ENCODE results near the gene LRRC8E. TPM values are rescaled to one million over a fixed set of nuclear protein-coding genes. Genes with fewer than 3 reads are reported as not detected.
"Not testable (repeated sequence)": the region's sequence is repeated elsewhere in the genome, so short reads cannot be mapped to it uniquely, and the experiment has no call there.

The LRRC8E gene
- total and polyA plus RNA-seq, 9 donors = 0.13 to 0.82 (median 0.30) TPM; not detected in 1

GRCh38 chr19:7893362-7894101 is 5.2 kb downstream of the LRRC8E start:
- not testable (repeated sequence) for H3K27ac ChIP-seq (ENCODE audit: low read length); H3K4me3 ChIP-seq (ENCODE audit: low read length); H3K9me3 ChIP-seq (replicated peaks; ENCODE audit: control insufficient read depth, low read depth, low read length); H3K36me3 ChIP-seq (ENCODE audit: control insufficient read depth, insufficient read depth, low read length); DNase-seq; H3K4me1 ChIP-seq (ENCODE audit: control insufficient read depth, insufficient read depth, low read length)
- WGBS (ENCODE audit: insufficient coverage) = 83% methylated on average over 12 of the region's 18 CpGs
- peaks cover 10% of the 10 kb centered on the region for H3K27me3 ChIP-seq (ENCODE audit: control insufficient read depth, insufficient read depth, low read length)

GRCh38 chr19:7894612-7895309 is 6.5 kb downstream of the LRRC8E start:
- Histone ChIP-seq H3K4me1 (ENCODE audit: control insufficient read depth, insufficient read depth, low read length) (no peaks in the 10 kb centered on the region), H3K36me3 (ENCODE audit: control insufficient read depth, insufficient read depth, low read length) (no peaks in the 10 kb centered on the region), H3K4me3 (ENCODE audit: low read length) (no peak overlapping the region), H3K27ac (ENCODE audit: low read length) (no peak overlapping the region), H3K27me3 (ENCODE audit: control insufficient read depth, insufficient read depth, low read length) (peaks cover 5% of the 10 kb centered on the region), H3K9me3 (replicated peaks; ENCODE audit: control insufficient read depth, low read depth, low read length) (no peaks in the 10 kb centered on the region)
- DNase-seq = no peak
- 46% methylated on average over 18 of the region's 18 CpGs for WGBS (ENCODE audit: insufficient coverage)

GRCh38 chr19:7895565-7895964 is 7.3 kb downstream of the LRRC8E start:
- Histone ChIP-seq H3K4me3 (ENCODE audit: low read length) (no peak overlapping the region), H3K9me3 (replicated peaks; ENCODE audit: control insufficient read depth, low read depth, low read length) (no peaks in the 10 kb centered on the region), H3K27ac (ENCODE audit: low read length) (no peak overlapping the region), H3K27me3 (ENCODE audit: control insufficient read depth, insufficient read depth, low read length) (peaks cover 5% of the 10 kb centered on the region), H3K36me3 (ENCODE audit: control insufficient read depth, insufficient read depth, low read length) (no peaks in the 10 kb centered on the region), H3K4me1 (ENCODE audit: control insufficient read depth, insufficient read depth, low read length) (peaks cover 4% of the 10 kb centered on the region)
- 89% methylated on average over 8 of the region's 13 CpGs for WGBS (ENCODE audit: insufficient coverage)
- no peak for DNase-seq

- no peaks in the 10 kb centered on the region for H3K27me3 ChIP-seq (ENCODE audit: control insufficient read depth, insufficient read depth, low read length)
- WGBS (ENCODE audit: insufficient coverage) = 87% methylated on average over 7 of the region's 11 CpGs
- no peaks in the 10 kb centered on the region for H3K9me3 ChIP-seq (replicated peaks; ENCODE audit: control insufficient read depth, low read depth, low read length)
- peaks cover 12% of the 10 kb centered on the region for H3K4me1 ChIP-seq (ENCODE audit: control insufficient read depth, insufficient read depth, low read length)
- H3K36me3 ChIP-seq (ENCODE audit: control insufficient read depth, insufficient read depth, low read length) = no peaks in the 10 kb centered on the region
- no peak overlapping the region for H3K27ac ChIP-seq (ENCODE audit: low read length)
- H3K4me3 ChIP-seq (ENCODE audit: low read length) = no peak overlapping the region
- no peak for DNase-seq
Observed at GRCh38 chr19:7897292-7897691, 9.0 kb downstream of the LRRC8E start.

GRCh38 chr19:7898967-7899366 is 10.7 kb downstream of the LRRC8E start:
- H3K36me3 ChIP-seq (ENCODE audit: control insufficient read depth, insufficient read depth, low read length) = no peaks in the 10 kb centered on the region
- H3K27ac ChIP-seq (ENCODE audit: low read length) = no peak overlapping the region
- WGBS (ENCODE audit: insufficient coverage) = 95% methylated on average over 15 of the region's 16 CpGs
- DNase-seq = no peak
- H3K27me3 ChIP-seq (ENCODE audit: control insufficient read depth, insufficient read depth, low read length) = no peaks in the 10 kb centered on the region
- no peaks in the 10 kb centered on the region for H3K9me3 ChIP-seq (replicated peaks; ENCODE audit: control insufficient read depth, low read depth, low read length)
- peaks cover 21% of the 10 kb centered on the region for H3K4me1 ChIP-seq (ENCODE audit: control insufficient read depth, insufficient read depth, low read length)
- no peak overlapping the region for H3K4me3 ChIP-seq (ENCODE audit: low read length)

- 87% methylated on average over 34 of the region's 34 CpGs for WGBS (ENCODE audit: insufficient coverage)
- DNase-seq = no peak
- Histone ChIP-seq H3K4me3 (ENCODE audit: low read length) (no peak overlapping the region), H3K9me3 (replicated peaks; ENCODE audit: control insufficient read depth, low read depth, low read length) (no peaks in the 10 kb centered on the region), H3K36me3 (ENCODE audit: control insufficient read depth, insufficient read depth, low read length) (no peaks in the 10 kb centered on the region), H3K4me1 (ENCODE audit: control insufficient read depth, insufficient read depth, low read length) (peaks cover 26% of the 10 kb centered on the region), H3K27me3 (ENCODE audit: control insufficient read depth, insufficient read depth, low read length) (no peaks in the 10 kb centered on the region), H3K27ac (ENCODE audit: low read length) (no peak overlapping the region)
Observed at GRCh38 chr19:7899751-7900378, 11.6 kb downstream of the LRRC8E start.

- DNase-seq = peak; percentile 23
- 68% methylated on average over 19 of the region's 21 CpGs for whole genome bisulfite sequencing (ENCODE audit: insufficient coverage)
- H3K4me3 ChIP-seq (ENCODE audit: low read length) = no peak overlapping the region
- H3K27ac ChIP-seq (ENCODE audit: low read length) = no peak overlapping the region
- peaks cover 3% of the 10 kb centered on the region for H3K36me3 ChIP-seq (ENCODE audit: control insufficient read depth, insufficient read depth, low read length)
- H3K9me3 ChIP-seq (replicated peaks; ENCODE audit: control insufficient read depth, low read depth, low read length) = no peaks in the 10 kb centered on the region
- H3K27me3 ChIP-seq (ENCODE audit: control insufficient read depth, insufficient read depth, low read length) = no peaks in the 10 kb centered on the region
- peaks cover 32% of the 10 kb centered on the region for H3K4me1 ChIP-seq (ENCODE audit: control insufficient read depth, insufficient read depth, low read length)
Observed at GRCh38 chr19:7900401-7900870, 12.1 kb downstream of the LRRC8E start.

- Histone ChIP-seq H3K27ac (ENCODE audit: low read length) (no peak overlapping the region), H3K4me3 (ENCODE audit: low read length) (no peak overlapping the region), H3K36me3 (ENCODE audit: control insufficient read depth, insufficient read depth, low read length) (peaks cover 7% of the 10 kb centered on the region), H3K9me3 (replicated peaks; ENCODE audit: control insufficient read depth, low read depth, low read length) (no peaks in the 10 kb centered on the region), H3K27me3 (ENCODE audit: control insufficient read depth, insufficient read depth, low read length) (no peaks in the 10 kb centered on the region), H3K4me1 (ENCODE audit: control insufficient read depth, insufficient read depth, low read length) (peaks cover 35% of the 10 kb centered on the region)
- WGBS (ENCODE audit: insufficient coverage) = 33% methylated on average over 1 of the region's 3 CpGs
- no peak for DNase-seq
Observed at GRCh38 chr19:7900931-7901330, 12.6 kb downstream of the LRRC8E start.

- WGBS (ENCODE audit: insufficient coverage) = 96% methylated on average over 3 of the region's 7 CpGs
- H3K4me1 ChIP-seq (ENCODE audit: control insufficient read depth, insufficient read depth, low read length) = peaks cover 35% of the 10 kb centered on the region
- H3K9me3 ChIP-seq (replicated peaks; ENCODE audit: control insufficient read depth, low read depth, low read length) = no peaks in the 10 kb centered on the region
- DNase-seq = no peak
- H3K27me3 ChIP-seq (ENCODE audit: control insufficient read depth, insufficient read depth, low read length) = no peaks in the 10 kb centered on the region
- H3K4me3 ChIP-seq (ENCODE audit: low read length) = no peak overlapping the region
- H3K36me3 ChIP-seq (ENCODE audit: control insufficient read depth, insufficient read depth, low read length) = peaks cover 11% of the 10 kb centered on the region
- H3K27ac ChIP-seq (ENCODE audit: low read length) = no peak overlapping the region
Observed at GRCh38 chr19:7901337-7901736, 13.0 kb downstream of the LRRC8E start.

- 21% methylated on average over 10 of the region's 20 CpGs for WGBS (ENCODE audit: insufficient coverage)
- no peak for DNase-seq
- Histone ChIP-seq H3K9me3 (replicated peaks; ENCODE audit: control insufficient read depth, low read depth, low read length) (no peaks in the 10 kb centered on the region), H3K27ac (ENCODE audit: low read length) (peak overlapping the region; percentile 94), H3K27me3 (ENCODE audit: control insufficient read depth, insufficient read depth, low read length) (no peaks in the 10 kb centered on the region), H3K36me3 (ENCODE audit: control insufficient read depth, insufficient read depth, low read length) (peaks cover 12% of the 10 kb centered on the region), H3K4me3 (ENCODE audit: low read length) (peak overlapping the region; percentile 77), H3K4me1 (ENCODE audit: control insufficient read depth, insufficient read depth, low read length) (peaks cover 40% of the 10 kb centered on the region)
Observed at GRCh38 chr19:7902796-7903243, 14.5 kb downstream of the LRRC8E start.
